Measurements from ENCODE around the gene TMEM143.

The TMEM143 gene

GRCh38 chr19:48290771-48291488 is 72.8 kb downstream of the TMEM143 start:
- peak; percentile 33 to 68 for DNase-seq

GRCh38 chr19:48290401-48290770 is 73.4 kb downstream of the TMEM143 start:
- DNase-seq: no peak

GRCh38 chr19:48287748-48288147 is 76.0 kb downstream of the TMEM143 start:
- no peak for DNase-seq

GRCh38 chr19:48284896-48285295 is 78.8 kb downstream of the TMEM143 start:
- no peak for DNase-seq

GRCh38 chr19:48283908-48284307 is 79.8 kb downstream of the TMEM143 start:
- no peak for DNase-seq

All from stimulated activated CD4-positive, alpha-beta T cell treated with anti-CD3 and anti-CD28 coated beads, Interleukin-4, amount 100 ng/mL, for 4 hours (primary cell).